SH-SY5Y (cell line): ENCODE results near the gene PDSS1.

Source experiments
- GATA2 ChIP-seq: IDR thresholded peaks from 2 replicates; pipeline ENCODE4 v1.6.1; 2011; ENCODE audit warnings: mild to moderate bottlenecking, low read depth, low read length
- GATA3 ChIP-seq: IDR thresholded peaks from 2 replicates; pipeline ENCODE4 v1.6.1; 2011; ENCODE audit warnings: low read depth, mild to moderate bottlenecking, low read length, moderate library complexity

- TF ChIP-seq GATA2 (no peak), GATA3 (no peak)
Measured at GRCh38 chr10:26655746-26656145, 41.8 kb upstream of the PDSS1 start.
